Motor neuron (in vitro differentiated cells): ENCODE data around the gene SAE1. TPM values are rescaled to one million over a fixed set of nuclear protein-coding genes. Genes with fewer than 3 reads are reported as not detected.

Experiments used
- ATAC-seq, 8 experiments: fragments of 200-7000 bp; cut with Tn5 transposase; replicated peaks in 6 of 8; 2 replicates each; pipeline ENCODE4 v1.8.0; 2021; ENCODE audit warnings: mild to moderate bottlenecking in 8 of 8, moderate library complexity in 8 of 8
- H3K27ac ChIP-seq, 2 donors: fragments of 250-450 bp; sonication (Bioruptor Pico); 2 replicates each; pipeline ENCODE4 v1.9.0; 2021; ENCODE audit warnings: antibody characterized with exemption in 2 of 2, mild to moderate bottlenecking in 2 of 2, moderate library complexity in 1 of 2
- H3K4me1 ChIP-seq, 2 donors: fragments of 250-450 bp; sonication (Bioruptor Pico); replicated peaks in 1 of 2; 2 replicates each; pipeline ENCODE4 v1.6.1; 2021; ENCODE audit warnings: antibody characterized with exemption in 2 of 2, mild to moderate bottlenecking in 2 of 2, moderate library complexity in 1 of 2
- H3K4me3 ChIP-seq, 5 donors: fragments of 250-450 bp; sonication (Bioruptor Pico); 2 replicates each; pipeline ENCODE4 v1.9.0; 2021; ENCODE audit warnings: antibody characterized with exemption in 5 of 5, mild to moderate bottlenecking in 5 of 5, moderate library complexity in 4 of 5
- WGBS, 10 experiments: fragments of 450-650 bp; shearing (Covaris generic); methylation state at CpG; one replicate each; pipeline ENCODE4 v1.0.0; 2022; 5-methylcytosine and 5-hydroxymethylcytosine counted together
- in situ Hi-C, 9 experiments: fragments of 400-800 bp; cut with MboI; loops; one replicate each; pipeline ENCODE4 v1.15.0; 2021; ENCODE audit warnings: low sequenced_read_pairs in 9 of 9, low pct_unique_long_range_greater_than_20kb in 2 of 9; ENCODE audit not compliant: unreplicated experiment in 9 of 9
- total RNA-seq, 8 experiments: library from RNA; unstranded; fragments of 300-600 nt; gene quantifications; 2 replicates each; pipeline versions ENCODE4 v1.2.3 to v1.2.4, GENCODE V29; 2022

SAE1 gene
- total RNA-seq, 8 experiments from 2014 or later = 76.2 to 197 (median 91.7) TPM

DNA sequence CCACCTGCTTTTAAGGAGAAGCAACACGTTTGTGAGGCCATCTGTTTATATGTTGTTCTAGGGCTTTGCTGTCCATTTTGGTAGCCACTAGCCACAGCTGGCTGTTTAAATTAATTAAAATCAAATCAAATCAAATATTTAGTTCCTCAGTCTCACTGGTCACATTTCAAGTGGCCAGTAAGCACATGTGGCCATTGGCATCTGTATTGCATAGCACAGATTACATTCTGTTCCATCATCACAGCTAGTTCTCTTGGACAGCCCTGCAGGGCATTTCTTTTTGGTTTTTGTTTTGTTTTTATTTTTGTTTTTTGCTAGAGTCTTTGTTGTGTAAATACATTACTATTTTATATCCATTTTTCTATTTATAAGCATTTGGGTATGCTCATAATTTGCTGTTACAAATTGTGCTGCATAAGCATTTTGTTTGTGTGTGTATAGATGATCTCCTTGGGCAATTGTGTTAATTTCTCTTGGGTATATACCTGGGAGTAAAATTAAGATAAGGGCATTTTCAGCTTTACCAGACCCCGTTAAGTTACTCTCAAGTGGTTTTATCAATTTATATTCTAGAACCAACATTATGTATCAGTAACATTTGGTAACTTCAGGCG, 31.3 kb downstream of the SAE1 start:
- no peak overlapping the region for H3K27ac ChIP-seq
- in situ Hi-C loops = no loop called here
- WGBS, 10 experiments = 42 to 95% (median 62%) methylated on average over 1 to 3 of the region's 3 CpGs
- peak in 3 of 8 experiments; percentile 40 to 79 (median 53) for ATAC-seq
- H3K4me1 ChIP-seq = peaks cover 23 to 24% of the 10 kb centered on the region in 2 donors
- no peak overlapping the region for H3K4me3 ChIP-seq

DNA sequence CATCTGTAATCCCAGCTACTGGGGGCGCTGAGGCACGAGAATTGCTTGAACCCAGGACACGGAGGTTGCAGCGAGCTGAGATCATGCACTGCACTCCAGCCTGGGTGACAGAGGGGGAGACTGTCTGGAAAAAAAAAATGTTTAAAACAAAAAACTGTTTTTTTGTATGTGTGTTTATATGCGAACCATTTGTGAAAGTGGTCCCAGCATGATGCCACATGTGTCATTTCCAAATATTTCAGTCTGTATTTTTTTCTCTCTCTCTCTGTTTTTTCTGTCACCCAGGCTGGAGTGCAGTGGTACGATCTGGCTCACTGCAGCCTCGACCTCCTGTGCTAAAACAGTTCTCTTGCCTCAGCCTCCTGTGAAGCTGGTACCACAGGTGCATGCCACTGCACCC, 37.4 kb downstream of the SAE1 start:
- H3K4me3 ChIP-seq = no peak overlapping the region
- ATAC-seq = no peak
- H3K4me1 ChIP-seq = no peaks in the 10 kb centered on the region
- H3K27ac ChIP-seq = no peak overlapping the region
- in situ Hi-C loops = no loop called here
- 0 to 100% (median 93%) methylated on average over 2 to 7 of the region's 7 CpGs; no CpG with 5 or more reads in 2 of the 10 experiments for WGBS, 10 experiments

DNA sequence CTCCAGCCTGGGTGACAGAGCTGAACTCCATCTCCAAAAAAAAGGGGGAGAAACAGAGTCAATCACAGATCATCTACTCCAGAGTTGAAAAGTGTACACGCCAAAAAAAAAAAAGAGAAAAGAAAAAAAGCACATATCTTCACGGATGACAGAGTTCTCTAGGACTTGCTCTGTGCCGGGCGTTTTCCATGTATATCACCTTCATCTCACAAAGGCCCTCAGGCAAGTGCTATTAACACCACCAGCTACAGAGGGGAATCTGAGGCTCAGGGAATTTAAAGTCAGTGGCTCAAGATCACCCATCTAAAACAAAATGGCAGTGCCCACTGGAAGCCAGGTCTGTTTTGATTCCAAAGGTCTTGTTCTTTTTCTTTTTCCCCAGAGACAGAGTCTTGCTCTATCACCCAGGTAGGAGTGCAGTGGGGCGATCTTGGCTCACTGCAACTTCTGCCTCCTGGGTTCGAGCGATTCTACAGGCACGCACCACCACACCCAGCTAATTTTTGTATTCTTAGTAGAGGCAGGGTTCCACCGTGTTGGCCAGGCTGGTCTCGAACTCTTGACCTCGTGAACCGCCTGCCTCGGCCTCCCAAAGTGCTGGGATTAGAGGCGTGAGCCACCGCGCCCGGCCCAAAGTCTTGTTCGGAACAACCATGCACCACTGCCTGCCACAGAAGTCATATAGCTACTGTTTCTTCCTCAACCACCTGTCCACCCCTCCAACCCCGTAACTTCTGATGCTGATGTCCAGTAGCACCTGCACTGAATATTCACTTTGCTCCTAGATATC, 42.2 kb downstream of the SAE1 start:
- Histone ChIP-seq H3K4me1 (peaks cover 0 to 3% of the 10 kb centered on the region in 2 donors), H3K27ac (no peak overlapping the region), H3K4me3 (no peak overlapping the region)
- in situ Hi-C loops = no loop called here
- WGBS, 10 experiments = 66 to 100% (median 94%) methylated on average over 3 to 12 of the region's 19 CpGs; no CpG with 5 or more reads in 2 of the 10 experiments
- peak in 1 of 8 experiments; percentile 34 for ATAC-seq

DNA sequence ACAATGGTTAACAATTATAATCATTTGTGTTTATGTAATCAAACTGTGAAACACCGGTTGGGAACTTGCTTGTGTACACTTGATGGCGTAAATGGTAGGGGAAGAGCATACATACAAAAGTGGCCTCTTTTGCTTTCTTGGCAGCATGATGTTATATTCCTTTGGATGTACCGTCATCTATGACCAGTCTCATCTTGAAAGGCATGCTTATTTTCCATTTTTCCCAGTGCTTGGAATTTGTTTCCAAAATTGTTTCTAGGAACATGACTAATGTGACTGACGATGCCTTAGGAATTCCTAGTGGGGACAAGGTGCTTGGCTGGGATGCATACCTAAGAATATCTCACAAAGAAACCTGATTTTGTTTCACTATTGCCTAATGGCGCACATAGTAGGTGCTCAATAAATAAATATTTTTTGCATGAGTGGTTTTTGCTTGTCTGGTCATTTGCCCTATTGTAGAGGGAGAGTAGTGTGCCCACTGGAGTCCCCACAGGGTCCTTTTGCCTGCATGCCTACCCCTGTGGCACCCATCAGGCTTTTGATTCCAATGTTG, 45.5 kb downstream of the SAE1 start:
- Histone ChIP-seq H3K4me3 (no peak overlapping the region), H3K27ac (no peak overlapping the region), H3K4me1 (peaks cover 0 to 4% of the 10 kb centered on the region in 2 donors)
- in situ Hi-C loops = no loop called here
- WGBS, 10 experiments = 53 to 100% (median 93%) methylated on average over 1 to 5 of the region's 5 CpGs; no CpG with 5 or more reads in 1 of the 10 experiments
- ATAC-seq = no peak

DNA sequence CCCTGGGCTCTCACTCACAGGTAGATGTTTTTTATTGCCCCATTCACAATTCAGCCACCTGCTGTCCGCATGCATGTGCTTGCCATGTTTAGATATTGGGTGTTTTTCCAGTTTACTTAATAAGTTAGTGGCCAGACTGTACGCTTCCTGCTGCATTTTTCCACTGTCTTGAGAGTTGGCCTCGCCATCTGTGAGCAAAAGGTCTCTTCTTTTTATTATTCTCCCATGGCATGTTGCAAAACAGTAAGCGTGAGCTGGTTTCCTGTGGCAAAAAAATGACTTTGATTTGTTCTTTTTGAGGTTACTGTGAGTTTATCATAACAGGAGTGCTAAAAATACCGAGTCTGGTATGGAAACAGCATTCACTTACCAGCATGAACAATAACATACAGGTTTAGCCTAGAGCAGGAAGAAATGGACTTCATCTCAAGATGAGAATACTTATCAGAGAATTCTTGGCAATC, 46.0 kb downstream of the SAE1 start:
- Histone ChIP-seq H3K4me3 (no peak overlapping the region), H3K27ac (no peak overlapping the region), H3K4me1 (peaks cover 0 to 4% of the 10 kb centered on the region in 2 donors)
- 24 to 100% (median 92%) methylated on average over 2 to 5 of the region's 5 CpGs; no CpG with 5 or more reads in 2 of the 10 experiments for WGBS, 10 experiments
- peak in 1 of 8 experiments; percentile 32 for ATAC-seq
- in situ Hi-C loops = no loop called here

DNA sequence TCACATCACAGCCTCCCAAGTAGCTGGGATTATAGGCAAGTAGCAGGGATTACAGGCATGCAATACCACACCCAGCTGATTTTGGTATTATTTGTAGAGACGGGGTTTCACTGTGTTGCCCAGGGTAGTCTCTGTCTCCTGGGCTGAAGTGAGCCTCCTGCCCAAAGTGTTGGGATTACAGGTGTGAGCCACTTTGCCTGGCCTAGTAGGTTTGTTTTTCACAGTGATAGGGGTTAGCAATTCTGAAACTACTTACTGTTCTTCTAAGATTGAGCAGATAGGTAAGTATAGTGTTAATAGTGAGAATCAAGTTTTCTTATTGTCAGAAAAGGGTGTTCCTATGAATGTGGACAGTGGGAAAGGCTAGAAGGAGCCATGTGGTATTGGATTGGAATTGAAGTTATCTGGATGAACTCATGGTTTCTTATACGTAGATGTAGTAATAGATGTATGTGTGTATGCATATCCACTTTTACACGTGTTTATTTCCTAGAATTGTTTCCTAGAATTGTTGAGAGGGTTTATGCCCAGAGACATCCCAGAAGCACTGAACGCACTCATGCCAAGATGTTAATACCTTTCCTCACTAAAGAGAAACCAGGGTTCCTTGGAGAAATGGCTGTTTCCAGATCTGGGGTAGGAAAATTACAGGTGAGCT, 49.1 kb downstream of the SAE1 start:
- ATAC-seq = no peak
- in situ Hi-C loops = no loop called here
- whole genome bisulfite sequencing, 10 experiments = 80 to 100% (median 92%) methylated on average over 1 to 4 of the region's 4 CpGs; no CpG with 5 or more reads in 1 of the 10 experiments
- Histone ChIP-seq H3K27ac (no peak overlapping the region), H3K4me3 (no peak overlapping the region), H3K4me1 (peaks cover 0 to 11% of the 10 kb centered on the region in 2 donors)

DNA sequence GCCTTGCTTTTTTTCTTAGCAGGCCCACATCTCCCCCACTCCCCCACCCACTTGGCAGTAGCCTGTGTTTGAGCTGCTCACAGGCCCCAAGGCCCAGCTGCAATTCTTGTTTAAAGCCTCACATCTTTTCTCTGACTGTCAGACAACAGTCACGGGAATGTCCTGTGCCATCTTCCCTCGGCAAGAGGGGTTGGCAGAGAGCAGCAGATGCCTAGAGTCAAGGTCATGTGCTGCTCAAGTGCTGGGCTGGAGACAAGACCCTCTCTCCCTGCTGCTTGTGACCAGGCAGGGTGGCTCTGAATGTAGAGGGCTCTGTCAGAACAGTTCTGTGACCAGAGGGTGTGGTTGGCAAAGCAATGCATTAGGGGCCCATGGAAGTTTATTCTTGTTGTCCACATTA, 53.0 kb downstream of the SAE1 start:
- 25 to 80% (median 57%) methylated on average over 1 to 2 of the region's 2 CpGs; no CpG with 5 or more reads in 7 of the 10 experiments for WGBS, 10 experiments

DNA sequence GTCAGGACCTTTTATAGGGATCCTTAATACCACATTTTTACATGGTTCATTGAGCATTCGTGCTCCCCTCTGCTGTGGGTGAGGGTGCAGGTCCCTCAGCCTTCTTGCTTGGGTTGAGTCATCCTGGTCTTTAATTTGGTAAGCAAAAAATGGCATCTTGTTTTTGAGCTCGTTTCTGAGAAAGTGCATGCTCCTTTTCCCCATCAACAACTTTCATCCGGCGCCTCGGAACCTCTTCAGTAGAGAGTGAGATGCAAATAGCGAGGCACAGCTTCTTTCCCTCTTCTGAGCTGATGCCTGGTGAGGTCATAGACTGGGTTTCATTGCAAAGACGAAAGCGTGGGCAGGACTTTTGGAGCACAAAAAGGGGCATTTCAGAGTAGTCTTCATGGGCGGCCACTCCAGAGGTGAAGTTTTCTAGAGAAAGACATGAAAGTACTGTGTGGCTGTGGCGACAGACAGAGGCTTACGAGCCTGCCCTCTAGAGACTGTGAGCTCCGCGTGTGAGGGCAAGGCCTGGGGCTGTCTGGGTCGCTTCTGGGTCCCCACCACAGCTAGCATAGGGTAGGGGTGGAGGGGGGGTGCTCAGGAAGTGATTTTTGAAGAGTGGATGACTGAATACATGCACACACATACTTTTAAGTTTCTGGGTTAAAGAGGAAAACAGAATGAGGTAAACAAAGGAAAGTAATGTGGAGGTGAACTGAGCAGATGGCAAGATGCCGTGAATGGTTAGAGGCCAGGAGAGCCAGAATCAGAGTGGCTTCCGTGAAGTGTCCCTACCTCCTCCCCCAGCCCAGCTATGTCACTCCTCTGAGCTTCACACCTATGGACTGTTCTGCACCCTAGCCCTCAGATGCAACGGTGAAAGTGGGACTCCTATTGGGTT, 56.1 kb downstream of the SAE1 start:
- in situ Hi-C loops = no loop called here
- Histone ChIP-seq H3K4me1 (peaks cover 16 to 23% of the 10 kb centered on the region in 2 donors), H3K27ac (no peak overlapping the region), H3K4me3 (no peak overlapping the region)
- no peak for ATAC-seq
- 69 to 100% (median 85%) methylated on average over 1 to 13 of the region's 17 CpGs for WGBS, 10 experiments

More for the DNA sequence above, 53.0 kb downstream of the SAE1 start:
- peak in 7 of 8 experiments; percentile 38 to 82 (median 58) for ATAC-seq
- Histone ChIP-seq H3K4me1 (peaks cover 5 to 8% of the 10 kb centered on the region in 2 donors), H3K4me3 (no peak overlapping the region), H3K27ac (peak overlapping the region in 1 of 2 donors; percentile 34)
- in situ Hi-C loops = no loop called here

DNA sequence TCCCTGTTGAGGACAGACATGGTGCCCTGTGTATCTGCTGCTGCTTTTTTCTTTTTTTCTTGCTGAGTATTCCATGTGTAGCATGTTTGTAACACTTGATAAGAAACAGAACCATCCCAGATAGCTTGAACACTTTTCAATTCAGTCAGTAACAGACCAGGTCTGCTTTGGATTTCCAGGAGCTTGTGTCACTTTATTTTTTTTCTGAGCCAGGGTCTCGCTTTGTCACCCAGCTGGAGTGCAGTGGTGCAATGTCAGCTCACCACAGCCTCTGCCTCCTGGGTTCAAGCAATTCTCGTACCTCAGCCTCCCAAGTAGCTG, 56.7 kb downstream of the SAE1 start:
- Histone ChIP-seq H3K4me1 (peaks cover 16 to 23% of the 10 kb centered on the region in 2 donors), H3K4me3 (no peak overlapping the region), H3K27ac (no peak overlapping the region)
- 0 to 100% (median 100%) methylated on average over 1 to 2 of the region's 2 CpGs; no CpG with 5 or more reads in 7 of the 10 experiments for WGBS, 10 experiments
- in situ Hi-C loops = no loop called here
- no peak for ATAC-seq

DNA sequence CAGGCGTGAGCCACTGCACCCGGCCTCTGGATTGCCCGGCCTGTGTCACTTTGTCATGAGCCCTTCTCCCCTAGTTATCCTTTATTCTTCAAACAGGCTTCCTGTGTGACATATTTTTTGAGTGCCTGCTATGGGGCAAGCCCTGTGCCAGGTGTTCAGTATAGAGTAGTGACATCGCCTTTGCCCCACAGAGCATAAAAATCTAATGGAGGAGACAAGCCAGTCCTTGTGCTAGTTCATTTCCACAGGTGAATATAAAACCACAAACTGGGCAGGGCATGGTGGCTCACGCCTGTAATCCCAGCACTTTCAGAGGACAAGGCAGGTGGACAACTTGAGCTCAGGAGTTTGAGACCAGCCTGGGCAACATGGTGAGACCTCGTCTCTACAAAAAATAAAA, 57.2 kb downstream of the SAE1 start:
- H3K27ac ChIP-seq = no peak overlapping the region
- 72 to 100% (median 94%) methylated on average over 1 to 4 of the region's 6 CpGs; no CpG with 5 or more reads in 2 of the 10 experiments for WGBS, 10 experiments
- in situ Hi-C loops = no loop called here
- no peak overlapping the region for H3K4me3 ChIP-seq
- no peak for ATAC-seq
- H3K4me1 ChIP-seq = peaks cover 16 to 23% of the 10 kb centered on the region in 2 donors

DNA sequence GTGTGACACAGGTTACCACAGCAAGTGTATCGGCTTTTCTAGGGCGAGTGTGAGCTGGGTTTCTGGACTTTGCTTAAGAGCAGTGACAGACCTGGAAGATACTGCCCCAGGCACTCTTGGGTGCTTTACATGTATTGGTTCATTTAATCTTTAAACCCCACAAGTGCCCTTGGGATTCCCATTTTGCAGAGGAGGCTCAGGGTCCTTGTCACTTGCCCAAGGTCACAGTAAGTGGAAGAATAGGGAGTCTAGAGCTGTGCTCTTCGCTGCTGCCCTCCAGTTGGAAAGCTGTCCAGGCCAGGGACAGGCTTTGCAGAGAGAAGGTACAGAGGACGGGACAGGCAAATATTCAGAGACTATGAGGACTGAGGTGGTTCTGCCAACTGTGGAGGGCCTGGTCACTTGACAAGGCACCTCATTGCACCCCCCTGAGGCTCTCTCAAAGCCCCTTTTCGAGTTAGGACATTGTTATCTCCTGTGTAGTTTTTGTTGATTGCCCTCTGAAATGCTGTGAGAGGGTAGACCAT, 57.9 kb downstream of the SAE1 start:
- Histone ChIP-seq H3K4me3 (no peak overlapping the region), H3K27ac (no peak overlapping the region), H3K4me1 (peaks cover 16 to 17% of the 10 kb centered on the region in 2 donors)
- in situ Hi-C loops = no loop called here
- no peak for ATAC-seq
- 94 to 100% (median 100%) methylated on average over 1 to 3 of the region's 5 CpGs; no CpG with 5 or more reads in 3 of the 10 experiments for WGBS, 10 experiments
